SK-N-SH treated with all-trans-retinoic acid at 6 μM for 48 hours (cell line): Measurements from ENCODE around the gene ACAP2.

Experiments
- ARNTL ChIP-seq: fragments of 450-650 bp; formaldehyde crosslinking; IDR thresholded peaks from 2 replicates; pipeline ENCODE4 v1.5.0; 2020; ENCODE audit warnings: low read depth, mild to moderate bottlenecking, moderate library complexity, borderline replicate concordance
- OSR1 ChIP-seq: fragments of 250-450 bp; sonication (Bioruptor Pico); IDR thresholded peaks from 2 replicates; pipeline ENCODE4 v1.8.0; 2022; ENCODE audit warnings: moderate library complexity, mild to moderate bottlenecking, inconsistent platforms
- TCF4 ChIP-seq: fragments of 250-450 bp; sonication (Bioruptor Pico); IDR thresholded peaks from 2 replicates; pipeline ENCODE4 v1.8.0; 2021; ENCODE audit warnings: mild to moderate bottlenecking, moderate library complexity, borderline replicate concordance
- ZNF565 ChIP-seq: fragments of 450-650 bp; formaldehyde crosslinking; conservative IDR thresholded peaks from 2 replicates; pipeline ENCODE4 v1.5.0; 2020; ENCODE audit warnings: low read depth, mild to moderate bottlenecking, moderate library complexity
- TF ChIP-seq, protein P1 (sequence below): fragments of 250-450 bp; sonication (Bioruptor Pico); IDR thresholded peaks from 2 replicates; pipeline ENCODE4 v1.8.0; 2020; ENCODE audit warnings: mild to moderate bottlenecking, moderate library complexity, borderline replicate concordance

- no peak for TF ChIP-seq TCF4
- TF ChIP-seq ARNTL (CRISPR knock-in tag) = no peak
- no peak for TF ChIP-seq OSR1 (CRISPR knock-in tag)
- TF ChIP-seq ZNF565 (CRISPR knock-in tag) = no peak
- TF ChIP-seq, protein P1, sequence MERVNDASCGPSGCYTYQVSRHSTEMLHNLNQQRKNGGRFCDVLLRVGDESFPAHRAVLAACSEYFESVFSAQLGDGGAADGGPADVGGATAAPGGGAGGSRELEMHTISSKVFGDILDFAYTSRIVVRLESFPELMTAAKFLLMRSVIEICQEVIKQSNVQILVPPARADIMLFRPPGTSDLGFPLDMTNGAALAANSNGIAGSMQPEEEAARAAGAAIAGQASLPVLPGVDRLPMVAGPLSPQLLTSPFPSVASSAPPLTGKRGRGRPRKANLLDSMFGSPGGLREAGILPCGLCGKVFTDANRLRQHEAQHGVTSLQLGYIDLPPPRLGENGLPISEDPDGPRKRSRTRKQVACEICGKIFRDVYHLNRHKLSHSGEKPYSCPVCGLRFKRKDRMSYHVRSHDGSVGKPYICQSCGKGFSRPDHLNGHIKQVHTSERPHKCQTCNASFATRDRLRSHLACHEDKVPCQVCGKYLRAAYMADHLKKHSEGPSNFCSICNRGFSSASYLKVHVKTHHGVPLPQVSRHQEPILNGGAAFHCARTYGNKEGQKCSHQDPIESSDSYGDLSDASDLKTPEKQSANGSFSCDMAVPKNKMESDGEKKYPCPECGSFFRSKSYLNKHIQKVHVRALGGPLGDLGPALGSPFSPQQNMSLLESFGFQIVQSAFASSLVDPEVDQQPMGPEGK = no peak
Measured at GRCh38 chr3:195238586-195239118, 204.2 kb downstream of the ACAP2 start.
